Gastrocnemius medialis (tissue), 4 donors: ENCODE measurements around the gene ADAMTS2.

Experiments used
- POLR2A ChIP-seq, 2 donors: fragments of 450-650 bp; IDR thresholded peaks; one replicate each; pipeline ENCODE4 v1.6.1; 2017; ENCODE audit warnings: antibody characterized with exemption in 2 of 2, mild to moderate bottlenecking in 2 of 2, moderate library complexity in 2 of 2
- TF ChIP-seq, protein P1 (sequence below), 5 experiments: fragments of 450-650 bp in 3 of 5; fragments of 200-600 bp in 2 of 5; sonication (generic) in 2 of 5; IDR thresholded peaks in 4 of 5; conservative IDR thresholded peaks in 1 of 5; 1 replicate in 4 of 5; 2 replicates in 1 of 5; pipeline ENCODE4 v1.5.1; 2016 to 2019; ENCODE audit warnings: antibody characterized with exemption in 5 of 5, mild to moderate bottlenecking in 3 of 5, moderate library complexity in 3 of 5

DNA sequence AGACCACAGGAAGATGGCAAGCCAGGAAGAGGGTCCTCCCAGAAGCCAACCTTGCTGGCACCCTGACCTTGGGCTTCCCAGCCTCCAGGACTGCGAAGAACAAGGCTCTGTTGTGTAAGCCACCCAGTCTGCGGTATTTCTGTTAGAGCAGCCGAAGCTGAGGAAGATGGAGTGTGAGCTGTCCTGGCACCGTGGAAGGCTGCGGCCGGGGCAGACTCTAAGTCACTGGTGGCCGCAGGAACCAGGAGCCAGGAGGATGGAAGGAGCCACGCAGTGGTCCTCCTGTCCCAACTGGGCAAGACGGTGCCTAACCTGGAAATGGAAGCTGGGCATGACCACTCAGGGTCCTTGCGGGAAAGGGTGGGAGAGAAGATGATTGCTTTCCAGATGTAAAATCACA, 196.0 kb downstream of the ADAMTS2 start:
- TF ChIP-seq, protein P1, sequence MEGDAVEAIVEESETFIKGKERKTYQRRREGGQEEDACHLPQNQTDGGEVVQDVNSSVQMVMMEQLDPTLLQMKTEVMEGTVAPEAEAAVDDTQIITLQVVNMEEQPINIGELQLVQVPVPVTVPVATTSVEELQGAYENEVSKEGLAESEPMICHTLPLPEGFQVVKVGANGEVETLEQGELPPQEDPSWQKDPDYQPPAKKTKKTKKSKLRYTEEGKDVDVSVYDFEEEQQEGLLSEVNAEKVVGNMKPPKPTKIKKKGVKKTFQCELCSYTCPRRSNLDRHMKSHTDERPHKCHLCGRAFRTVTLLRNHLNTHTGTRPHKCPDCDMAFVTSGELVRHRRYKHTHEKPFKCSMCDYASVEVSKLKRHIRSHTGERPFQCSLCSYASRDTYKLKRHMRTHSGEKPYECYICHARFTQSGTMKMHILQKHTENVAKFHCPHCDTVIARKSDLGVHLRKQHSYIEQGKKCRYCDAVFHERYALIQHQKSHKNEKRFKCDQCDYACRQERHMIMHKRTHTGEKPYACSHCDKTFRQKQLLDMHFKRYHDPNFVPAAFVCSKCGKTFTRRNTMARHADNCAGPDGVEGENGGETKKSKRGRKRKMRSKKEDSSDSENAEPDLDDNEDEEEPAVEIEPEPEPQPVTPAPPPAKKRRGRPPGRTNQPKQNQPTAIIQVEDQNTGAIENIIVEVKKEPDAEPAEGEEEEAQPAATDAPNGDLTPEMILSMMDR (IDR thresholded peaks at IDR 0.05 in 4 of 5, conservative IDR thresholded peaks at IDR 0.05 in 1 of 5) = no peak
- no peak for TF ChIP-seq POLR2A (IDR thresholded peaks at IDR 0.05)
